Body of pancreas (tissue), 4 donors: Measurements from ENCODE around the gene APOA4.

Source experiments
- CTCF ChIP-seq, 7 experiments: fragments of 450-650 bp in 4 of 7; fragments of 200-600 bp in 3 of 7; sonication (generic) in 3 of 7; IDR thresholded peaks; one replicate each; pipeline ENCODE4 v1.5.1; 2016 to 2019; ENCODE audit warnings: antibody characterized with exemption in 7 of 7
- POLR2A ChIP-seq, 3 donors: fragments of 450-650 bp; IDR thresholded peaks; one replicate each; pipeline ENCODE4 v1.6.1; 2016; ENCODE audit warnings: antibody characterized with exemption in 3 of 3, mild to moderate bottlenecking in 2 of 3

GRCh38 chr11:116786966-116787365 lies 36.1 kb downstream of the APOA4 start:
- TF ChIP-seq CTCF (IDR thresholded peaks at IDR 0.05) (no peak), POLR2A (IDR thresholded peaks at IDR 0.05) (no peak)
